ENCODE measurements around the gene KCTD2. TPM values are rescaled to one million over a fixed set of nuclear protein-coding genes. Genes with fewer than 3 reads are reported as not detected.

KCTD2 gene
- total RNA-seq, 2 donors from 2014 or later, result 24.4 to 104 TPM

DNA sequence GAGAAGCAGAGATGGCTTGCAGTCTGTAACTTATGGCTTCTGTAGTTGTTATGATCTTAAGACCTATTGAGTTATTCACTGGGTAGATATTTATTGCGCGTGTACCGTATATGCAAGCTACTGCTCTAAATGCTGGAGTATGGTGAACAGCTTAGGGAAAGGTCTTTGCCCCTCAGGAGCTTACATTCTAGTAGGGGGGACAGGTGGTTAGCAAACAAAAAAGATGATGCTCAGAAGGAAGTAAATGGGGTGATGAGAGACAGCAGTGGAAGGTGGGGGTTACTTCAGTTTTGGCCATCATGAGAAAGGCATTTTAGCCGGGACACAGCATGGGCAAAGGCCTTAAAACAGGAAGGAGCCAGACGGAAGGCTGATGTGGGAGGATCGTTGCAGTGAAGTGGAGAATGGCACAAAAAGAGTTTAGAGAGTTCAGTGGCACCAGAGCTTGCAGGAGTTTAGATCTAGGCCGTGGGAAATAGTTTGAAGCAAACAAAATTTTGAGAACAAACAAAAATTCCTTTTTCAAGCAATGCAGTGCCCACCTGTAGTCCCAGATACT is 64.8 kb downstream of the KCTD2 start:
- no peak for DNase-seq (ENCODE audit: low spot score)
- H3K4me3 ChIP-seq, result no peak overlapping the region

DNA sequence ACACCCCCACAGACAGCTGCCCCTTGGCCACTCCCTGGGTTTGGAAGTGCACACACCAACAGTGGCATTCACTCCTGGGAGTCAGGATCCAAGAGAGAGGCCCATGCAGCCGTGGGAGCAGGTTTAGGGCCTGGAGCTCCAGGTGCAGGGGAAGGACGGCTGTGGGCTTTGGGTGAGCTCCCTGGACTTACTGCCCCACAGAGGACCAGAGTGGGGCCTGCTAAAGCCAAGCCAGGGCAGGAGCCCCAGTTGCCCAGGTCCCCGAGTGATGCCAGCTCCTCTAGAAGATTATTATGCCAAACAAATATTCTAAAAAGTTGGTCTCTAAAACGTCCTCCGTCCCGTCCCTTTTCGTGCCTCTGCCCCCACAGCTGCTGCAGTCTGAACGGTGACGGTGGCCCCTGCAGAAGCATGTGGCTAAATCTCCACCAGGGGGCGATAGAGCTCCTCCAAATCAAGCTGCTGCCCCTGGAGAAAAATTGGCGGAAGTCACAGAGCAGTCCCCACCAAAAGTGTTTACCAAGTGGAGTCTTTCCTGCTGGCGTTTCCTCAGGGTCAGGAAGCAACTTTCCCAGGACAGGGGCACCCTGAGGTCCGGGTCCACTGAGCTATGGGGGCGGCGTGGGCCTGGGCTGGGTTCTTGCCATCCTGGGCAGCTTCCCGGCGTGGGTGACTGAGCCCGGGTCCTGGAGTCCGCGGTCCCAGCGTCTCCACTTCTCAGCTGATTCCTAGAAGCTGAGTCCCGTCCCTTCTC is 67.0 kb downstream of the KCTD2 start:
- Histone ChIP-seq H3K27ac (peak overlapping the region; percentile 63 to 79), H3K4me1 (replicated peaks) (no peaks in the 10 kb centered on the region), H3K9me3 (no peaks in the 10 kb centered on the region), H3K4me3 (peak overlapping the region; percentile 27 to 32), H3K27me3 (replicated peaks; ENCODE audit: insufficient read depth) (no peaks in the 10 kb centered on the region), H3K36me3 (no peaks in the 10 kb centered on the region)
- under 1% methylated on average over 22 of the region's 22 CpGs for WGBS
- intact Hi-C loops (cut with DNase I), result loop anchor here (2.0 to 5.0 kb wide), 2 partner anchors 42 to 91 kb away; partner anchors contain the start of gene NUP85
- peak; percentile 91 for DNase-seq (ENCODE audit: low spot score)
- no peak for TF ChIP-seq POLR2A (IDR thresholded peaks at IDR 0.05)
- TF ChIP-seq POLR2AphosphoS5 (IDR thresholded peaks at IDR 0.05), result peak; percentile 77
- TF ChIP-seq, protein P1, sequence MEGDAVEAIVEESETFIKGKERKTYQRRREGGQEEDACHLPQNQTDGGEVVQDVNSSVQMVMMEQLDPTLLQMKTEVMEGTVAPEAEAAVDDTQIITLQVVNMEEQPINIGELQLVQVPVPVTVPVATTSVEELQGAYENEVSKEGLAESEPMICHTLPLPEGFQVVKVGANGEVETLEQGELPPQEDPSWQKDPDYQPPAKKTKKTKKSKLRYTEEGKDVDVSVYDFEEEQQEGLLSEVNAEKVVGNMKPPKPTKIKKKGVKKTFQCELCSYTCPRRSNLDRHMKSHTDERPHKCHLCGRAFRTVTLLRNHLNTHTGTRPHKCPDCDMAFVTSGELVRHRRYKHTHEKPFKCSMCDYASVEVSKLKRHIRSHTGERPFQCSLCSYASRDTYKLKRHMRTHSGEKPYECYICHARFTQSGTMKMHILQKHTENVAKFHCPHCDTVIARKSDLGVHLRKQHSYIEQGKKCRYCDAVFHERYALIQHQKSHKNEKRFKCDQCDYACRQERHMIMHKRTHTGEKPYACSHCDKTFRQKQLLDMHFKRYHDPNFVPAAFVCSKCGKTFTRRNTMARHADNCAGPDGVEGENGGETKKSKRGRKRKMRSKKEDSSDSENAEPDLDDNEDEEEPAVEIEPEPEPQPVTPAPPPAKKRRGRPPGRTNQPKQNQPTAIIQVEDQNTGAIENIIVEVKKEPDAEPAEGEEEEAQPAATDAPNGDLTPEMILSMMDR (IDR thresholded peaks at IDR 0.05), result peak; percentile 93 to 99 (median 96)

More for the DNA sequence above, 64.8 kb downstream of the KCTD2 start:
- Histone ChIP-seq H3K36me3 (no peaks in the 10 kb centered on the region), H3K27ac (no peak overlapping the region), H3K27me3 (replicated peaks; ENCODE audit: insufficient read depth) (no peaks in the 10 kb centered on the region), H3K9me3 (no peaks in the 10 kb centered on the region), H3K4me1 (replicated peaks) (no peaks in the 10 kb centered on the region)
- WGBS, result 88% methylated on average over 7 of the region's 7 CpGs
- intact Hi-C loops (cut with DNase I), result loop anchor here (5.0 kb wide), 1 partner anchor 40 kb away; no protein-coding TSS in a partner anchor
- no peak for TF ChIP-seq POLR2AphosphoS5 (IDR thresholded peaks at IDR 0.05)
- TF ChIP-seq, protein P1 (IDR thresholded peaks at IDR 0.05), result no peak
- no peak for TF ChIP-seq POLR2A (IDR thresholded peaks at IDR 0.05)

DNA sequence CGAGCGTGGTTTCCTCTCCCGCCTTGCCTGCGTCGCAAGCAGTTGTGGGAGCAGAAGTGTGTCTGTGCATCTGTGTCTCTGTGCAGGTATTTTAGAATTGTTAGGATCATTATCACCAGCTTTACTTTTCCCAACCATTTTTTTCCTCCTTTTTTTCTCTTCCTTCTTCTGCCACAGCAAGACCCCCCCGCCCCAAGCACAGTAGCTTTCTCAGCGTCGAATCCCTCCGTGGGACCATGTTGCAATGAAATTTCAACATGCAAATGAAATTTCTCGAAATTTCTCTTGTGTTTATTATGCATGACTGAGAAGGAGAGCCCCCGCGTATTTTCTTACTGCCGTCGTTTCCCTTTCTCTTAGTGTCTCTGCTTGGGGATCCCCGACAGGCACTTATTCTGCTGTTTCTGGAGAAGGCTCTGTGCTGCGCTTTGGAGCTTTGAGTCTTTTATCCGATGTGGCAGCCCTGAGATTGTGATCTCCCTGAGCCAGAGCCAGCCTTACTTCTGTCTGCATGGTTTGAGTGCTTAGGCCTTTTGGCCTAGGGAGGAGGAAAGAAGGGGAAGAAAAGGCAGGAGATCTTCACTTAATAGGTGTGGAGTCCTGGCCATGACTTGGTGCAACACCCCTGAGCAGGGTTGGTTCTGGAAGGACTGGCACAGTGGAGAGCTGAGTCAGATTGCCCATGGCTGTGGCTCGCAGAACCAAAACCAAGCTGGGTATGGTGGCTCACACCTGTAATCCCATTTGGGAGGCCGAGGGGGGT is 67.7 kb downstream of the KCTD2 start:
- DNase-seq (ENCODE audit: low spot score), result no peak
- intact Hi-C loops (cut with DNase I), result loop anchor here (2.0 to 5.0 kb wide), 2 partner anchors 42 to 90 kb away; partner anchors contain the start of gene NUP85
- Histone ChIP-seq H3K4me1 (replicated peaks) (no peaks in the 10 kb centered on the region), H3K27ac (peak overlapping the region; percentile 63 to 79), H3K4me3 (peak overlapping the region; percentile 27 to 32), H3K27me3 (replicated peaks; ENCODE audit: insufficient read depth) (no peaks in the 10 kb centered on the region), H3K36me3 (no peaks in the 10 kb centered on the region), H3K9me3 (no peaks in the 10 kb centered on the region)
- WGBS, result 45% methylated on average over 19 of the region's 19 CpGs
- TF ChIP-seq POLR2A (IDR thresholded peaks at IDR 0.05) (no peak), POLR2AphosphoS5 (IDR thresholded peaks at IDR 0.05) (no peak)
- TF ChIP-seq, protein P1 (IDR thresholded peaks at IDR 0.05), result no peak

Small RNA genes within 50 kb of the gene (small RNA-seq; reads per million reads assigned to genes)
- gene AC111186.1, result 0 reads per million in 2 donors
- gene RF00019, result 0 reads per million in 2 donors
- 0 reads per million in 2 donors for gene RN7SL573P
- 0 reads per million in 2 donors for gene RNU6-362P

Other genes starting within 250 kb of the KCTD2 start
- 1 to 10 TPM in 1 of 2 donors, not detected in 1; 3.6 TPM for gene GRIN2C, start 187.3 kb upstream of the KCTD2 start, total RNA-seq
- gene FDXR, start 174.2 kb upstream of the KCTD2 start, total RNA-seq, result 100 to 1,000 TPM in 1 of 2 donors, 10 to 100 TPM in 1; 24.6 to 182 TPM
- gene FADS6, start 153.6 kb upstream of the KCTD2 start, total RNA-seq, result not detected
- 1 to 10 TPM in 1 of 2 donors, not detected in 1; 1.1 TPM for gene USH1G, start 124.0 kb upstream of the KCTD2 start, total RNA-seq
- under 1 TPM in 1 of 2 donors, not detected in 1; 0.85 TPM for gene OTOP2, start 123.0 kb upstream of the KCTD2 start, total RNA-seq
- gene OTOP3, start 111.3 kb upstream of the KCTD2 start, total RNA-seq, result not detected
- gene HID1, start 74.5 kb upstream of the KCTD2 start, total RNA-seq, result 100 to 1,000 TPM in 1 of 2 donors, 10 to 100 TPM in 1; 87.1 to 101 TPM
- gene CDR2L, start 59.6 kb upstream of the KCTD2 start, total RNA-seq, result 10 to 100 TPM; 13.7 to 34.9 TPM
- 10 to 100 TPM; 28.4 to 73.8 TPM for gene MRPL58, start 34.6 kb upstream of the KCTD2 start, total RNA-seq
- gene ATP5PD, start 256 bp upstream of the KCTD2 start, total RNA-seq, result 100 to 1,000 TPM; 116 to 201 TPM
- gene SLC16A5, start 40.7 kb downstream of the KCTD2 start, total RNA-seq, result 10 to 100 TPM; 65.0 to 66.4 TPM
- 10 to 100 TPM; 13.6 to 15.1 TPM for gene ARMC7, start 62.7 kb downstream of the KCTD2 start, total RNA-seq
- gene NT5C, start 84.5 kb downstream of the KCTD2 start, total RNA-seq, result 100 to 1,000 TPM; 120 to 166 TPM
- 100 to 1,000 TPM in 1 of 2 donors, 10 to 100 TPM in 1; 97.9 to 132 TPM for gene JPT1, start 107.3 kb downstream of the KCTD2 start, total RNA-seq
- gene SUMO2, start 135.7 kb downstream of the KCTD2 start, total RNA-seq, result 10 to 100 TPM; 79.7 to 97.2 TPM
- gene NUP85, start 158.5 kb downstream of the KCTD2 start, total RNA-seq, result 10 to 100 TPM; 41.0 to 46.7 TPM
- gene GGA3, start 214.4 kb downstream of the KCTD2 start, total RNA-seq, result 10 to 100 TPM; 18.9 to 43.3 TPM
- gene MRPS7, start 214.7 kb downstream of the KCTD2 start, total RNA-seq, result 10 to 100 TPM; 40.8 to 45.3 TPM
- 10 to 100 TPM; 14.1 to 31.4 TPM for gene MIF4GD, start 224.0 kb downstream of the KCTD2 start, total RNA-seq
- gene SLC25A19, start 242.2 kb downstream of the KCTD2 start, total RNA-seq, result 10 to 100 TPM in 1 of 2 donors, 1 to 10 TPM in 1; 5.2 to 15.2 TPM